Mesothelial cell of epicardium (in vitro differentiated cells): Measurements from ENCODE around the gene BNIP1. TPM values are rescaled to one million over a fixed set of nuclear protein-coding genes. Genes with fewer than 3 reads are reported as not detected.

Experiments used
- DNase-seq, 2 experiments: peaks; one replicate each; pipeline ENCODE4 v3.0.0; 2021; ENCODE audit warnings: low spot score in 2 of 2; ENCODE audit not compliant: unreplicated experiment in 2 of 2
- H3K27ac Mint-ChIP-seq: 2 replicates; pipeline ENCODE4 v1.8.0; 2021; ENCODE audit warnings: mixed read lengths
- H3K27me3 Mint-ChIP-seq: 2 replicates; pipeline ENCODE4 v1.8.0; 2021; ENCODE audit warnings: low read depth, mixed read lengths
- H3K36me3 Mint-ChIP-seq: 2 replicates; pipeline ENCODE4 v1.8.0; 2021; ENCODE audit warnings: mixed read lengths
- H3K4me1 Mint-ChIP-seq: 2 replicates; pipeline ENCODE4 v1.8.0; 2021; ENCODE audit warnings: mixed read lengths
- H3K4me3 Mint-ChIP-seq: 2 replicates; pipeline ENCODE4 v1.8.0; 2021; ENCODE audit warnings: mild to moderate bottlenecking, moderate library complexity, mixed read lengths
- H3K9me3 Mint-ChIP-seq: 2 replicates; pipeline ENCODE4 v1.8.0; 2021; ENCODE audit warnings: mixed read lengths
- CTCF ChIP-seq: fragments of 200-600 bp; sonication (generic); IDR thresholded peaks from one replicate; pipeline ENCODE4 v1.5.0; 2021; ENCODE audit warnings: antibody characterized with exemption; ENCODE audit not compliant: unreplicated experiment
- total RNA-seq: library from RNA; stranded (reverse); gene quantifications from 3 replicates; pipeline ENCODE4 v1.2.1, GENCODE V29; 2021

Gene BNIP1
- total RNA-seq, 1 donor from 2014 or later, result 12.2 TPM

- no peak overlapping the region for H3K4me3 Mint-ChIP-seq
- peaks cover 4% of the 10 kb centered on the region for H3K36me3 Mint-ChIP-seq
- no peaks in the 10 kb centered on the region for H3K4me1 Mint-ChIP-seq
- DNase-seq, result no peak
- H3K27me3 Mint-ChIP-seq, result peaks cover 64% of the 10 kb centered on the region
- TF ChIP-seq CTCF, result no peak
- no peak overlapping the region for H3K27ac Mint-ChIP-seq
- H3K9me3 Mint-ChIP-seq, result peaks cover 6% of the 10 kb centered on the region
Measured at GRCh38 chr5:173202266-173202875, 58.0 kb downstream of the BNIP1 start.

GRCh38 chr5:173204185-173204979 lies 60.1 kb downstream of the BNIP1 start:
- Mint-ChIP-seq H3K4me1 (no peaks in the 10 kb centered on the region), H3K27ac (no peak overlapping the region), H3K4me3 (no peak overlapping the region), H3K36me3 (peaks cover 2% of the 10 kb centered on the region), H3K9me3 (peaks cover 7% of the 10 kb centered on the region), H3K27me3 (peaks cover 79% of the 10 kb centered on the region)
- DNase-seq, result no peak
- peak; percentile 18 for TF ChIP-seq CTCF

- Mint-ChIP-seq H3K4me3 (no peak overlapping the region), H3K36me3 (no peaks in the 10 kb centered on the region), H3K4me1 (no peaks in the 10 kb centered on the region), H3K27ac (no peak overlapping the region), H3K27me3 (peaks cover 83% of the 10 kb centered on the region), H3K9me3 (peaks cover 3% of the 10 kb centered on the region)
- TF ChIP-seq CTCF, result no peak
- DNase-seq, result no peak
Measured at GRCh38 chr5:173205916-173206315, 61.6 kb downstream of the BNIP1 start.

GRCh38 chr5:173208296-173208695 lies 64.0 kb downstream of the BNIP1 start:
- Mint-ChIP-seq H3K9me3 (peaks cover 8% of the 10 kb centered on the region), H3K36me3 (no peaks in the 10 kb centered on the region), H3K4me3 (no peak overlapping the region), H3K27ac (no peak overlapping the region), H3K27me3 (peaks cover 76% of the 10 kb centered on the region), H3K4me1 (no peaks in the 10 kb centered on the region)
- TF ChIP-seq CTCF, result no peak
- no peak for DNase-seq

- no peak overlapping the region for H3K27ac Mint-ChIP-seq
- no peaks in the 10 kb centered on the region for H3K36me3 Mint-ChIP-seq
- no peak for DNase-seq
- H3K27me3 Mint-ChIP-seq, result peaks cover 74% of the 10 kb centered on the region
- H3K4me3 Mint-ChIP-seq, result no peak overlapping the region
- H3K4me1 Mint-ChIP-seq, result no peaks in the 10 kb centered on the region
- peaks cover 12% of the 10 kb centered on the region for H3K9me3 Mint-ChIP-seq
- TF ChIP-seq CTCF, result no peak
Measured at GRCh38 chr5:173210877-173211276, 66.5 kb downstream of the BNIP1 start.
